GM19324 (cell line): ENCODE data around the gene GABBR2.
A peak's percentile ranks its signal among the peaks of the same experiment; 100 is the strongest.
"Not testable (repeated sequence)": the region's sequence is repeated elsewhere in the genome, so short reads cannot be mapped to it uniquely, and the experiment has no call there.

Source experiments
- ATAC-seq: cut with Tn5 transposase; IDR thresholded peaks from one replicate; pipeline ENCODE4 v1.9.1; 2021; ENCODE audit warnings: mild to moderate bottlenecking, moderate library complexity; ENCODE audit not compliant: unreplicated experiment, low FRiP score

The GABBR2 gene

GRCh38 chr9:98285446-98285845, 423.3 kb downstream of the GABBR2 start:
- no peak for ATAC-seq

- ATAC-seq, result no peak
These were observed 424.0 kb downstream of the GABBR2 start for GRCh38 chr9:98284754-98285153.

- ATAC-seq, result not testable (repeated sequence)
These were observed 425.6 kb downstream of the GABBR2 start for GRCh38 chr9:98283143-98283542.

- no peak for ATAC-seq
These were observed 427.5 kb downstream of the GABBR2 start for GRCh38 chr9:98281281-98281680.

GRCh38 chr9:98280574-98280973, 428.2 kb downstream of the GABBR2 start:
- no peak for ATAC-seq

GRCh38 chr9:98280162-98280561, 428.6 kb downstream of the GABBR2 start:
- no peak for ATAC-seq

GRCh38 chr9:98276907-98277469, 431.7 kb downstream of the GABBR2 start:
- no peak for ATAC-seq

GRCh38 chr9:98275159-98275558, 433.6 kb downstream of the GABBR2 start:
- ATAC-seq, result no peak

GRCh38 chr9:98272083-98272482, 436.7 kb downstream of the GABBR2 start:
- no peak for ATAC-seq

- ATAC-seq, result no peak
These were observed 437.3 kb downstream of the GABBR2 start for GRCh38 chr9:98271479-98271878.

GRCh38 chr9:98270284-98270683, 438.5 kb downstream of the GABBR2 start:
- not testable (repeated sequence) for ATAC-seq

- ATAC-seq, result not testable (repeated sequence)
These were observed 439.1 kb downstream of the GABBR2 start for GRCh38 chr9:98269652-98270051.

- not testable (repeated sequence) for ATAC-seq
These were observed 441.2 kb downstream of the GABBR2 start for GRCh38 chr9:98267556-98267955.

- ATAC-seq, result no peak
These were observed 444.2 kb downstream of the GABBR2 start for GRCh38 chr9:98264516-98264915.

GRCh38 chr9:98263482-98264357, 445.0 kb downstream of the GABBR2 start:
- ATAC-seq, result peak; percentile 82

- ATAC-seq, result no peak
These were observed 445.7 kb downstream of the GABBR2 start for GRCh38 chr9:98263080-98263479.

GRCh38 chr9:98262056-98262455, 446.7 kb downstream of the GABBR2 start:
- no peak for ATAC-seq

- no peak for ATAC-seq
These were observed 448.1 kb downstream of the GABBR2 start for GRCh38 chr9:98260635-98261034.

- ATAC-seq, result no peak
These were observed 448.9 kb downstream of the GABBR2 start for GRCh38 chr9:98259791-98260190.

- ATAC-seq, result no peak
These were observed 452.0 kb downstream of the GABBR2 start for GRCh38 chr9:98256756-98257155.

GRCh38 chr9:98255578-98256296, 453.0 kb downstream of the GABBR2 start, which contains the start of gene TBC1D2:
TSS of gene TBC1D2 (minus strand) at chr9:98255649. CDS start at chr9:98255541, 108 bp downstream.
- ATAC-seq, result peak; percentile 91
